ES-I3 (cell line): ENCODE data around the gene FAM13A.
"Not testable (repeated sequence)": the region's sequence is repeated elsewhere in the genome, so short reads cannot be mapped to it uniquely, and the experiment has no call there.

Source experiments
- H3K36me3 ChIP-seq: 2 replicates; pipeline ENCODE4 v1.6.1; 2013; ENCODE audit warnings: mild to moderate bottlenecking, low read length, control low read depth, moderate library complexity; ENCODE audit not compliant: insufficient read depth
- H3K4me1 ChIP-seq: 2 replicates; pipeline ENCODE4 v1.6.1; 2013; ENCODE audit warnings: mild to moderate bottlenecking, control low read depth, low read length; ENCODE audit not compliant: insufficient read depth
- H3K9ac ChIP-seq: 2 replicates; pipeline ENCODE4 v1.6.1; 2013; ENCODE audit warnings: low read depth, mild to moderate bottlenecking, low read length, moderate library complexity
- H3K9me3 ChIP-seq: 2 replicates; pipeline ENCODE4 v1.6.1; 2013; ENCODE audit warnings: mild to moderate bottlenecking, low read length, moderate library complexity; ENCODE audit not compliant: control insufficient read depth, insufficient read depth

FAM13A gene

DNA sequence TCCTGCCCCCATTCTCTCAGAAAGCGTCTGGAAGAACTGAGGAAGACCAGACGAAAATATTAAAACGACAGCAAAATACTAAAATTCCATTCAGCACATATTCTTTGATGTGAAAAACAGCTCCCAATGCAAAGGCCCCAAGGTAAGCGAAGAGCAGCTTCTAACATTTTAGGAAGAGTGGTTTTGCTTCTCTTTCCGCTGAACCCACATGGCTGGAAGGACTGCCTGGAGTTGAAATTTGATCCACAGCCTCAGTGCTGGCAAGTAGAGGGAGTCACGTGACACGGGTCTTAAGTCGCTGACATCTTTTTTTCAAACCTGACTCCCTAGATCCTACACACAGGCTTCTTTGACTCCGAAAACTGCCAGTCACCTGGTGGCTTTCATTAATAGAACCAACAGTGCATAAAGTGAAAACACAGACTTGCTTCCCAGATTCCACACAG lies at the start of gene FAM13A:
FAM13A (minus strand) TSS at position 233 of the 446 bp plus-strand sequence; CDS start at position 12, 221 bp downstream.
- peak within 1 kb of the TSS; percentile 73 for H3K9ac ChIP-seq
- H3K36me3 ChIP-seq: no peaks in the 10 kb centered on the region
- H3K9me3 ChIP-seq: no peaks in the 10 kb centered on the region
- H3K4me1 ChIP-seq: 0 out of 2 replicates have a peak, but pooled peaks cover 6% of the 10 kb centered on the region

DNA sequence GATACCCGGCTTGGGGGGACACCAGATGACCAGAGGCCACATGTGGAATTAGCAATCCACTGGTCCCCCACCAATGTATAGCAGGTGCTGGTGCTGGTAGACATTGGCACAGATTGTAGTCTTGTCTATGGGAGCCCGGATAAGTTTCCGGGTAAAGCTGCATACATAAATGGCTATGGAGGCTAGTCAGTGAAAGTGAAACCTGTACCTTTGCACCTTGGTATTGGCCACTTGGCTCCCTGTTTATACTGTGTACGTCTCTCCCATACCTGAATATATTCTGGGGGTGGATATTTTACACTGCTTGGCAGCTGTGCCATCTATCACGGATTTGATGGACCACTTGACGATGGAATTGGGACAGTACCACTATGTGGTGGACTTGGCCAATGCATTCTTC lies 48.7 kb upstream of the FAM13A start:
- no peak overlapping the region for H3K9ac ChIP-seq
- H3K9me3 ChIP-seq: peaks cover 2% of the 10 kb centered on the region; the same call in 1 of the 2 replicates
- no peaks in the 10 kb centered on the region for H3K36me3 ChIP-seq
- H3K4me1 ChIP-seq: no peaks in the 10 kb centered on the region; the same call in 1 of the 2 replicates

DNA sequence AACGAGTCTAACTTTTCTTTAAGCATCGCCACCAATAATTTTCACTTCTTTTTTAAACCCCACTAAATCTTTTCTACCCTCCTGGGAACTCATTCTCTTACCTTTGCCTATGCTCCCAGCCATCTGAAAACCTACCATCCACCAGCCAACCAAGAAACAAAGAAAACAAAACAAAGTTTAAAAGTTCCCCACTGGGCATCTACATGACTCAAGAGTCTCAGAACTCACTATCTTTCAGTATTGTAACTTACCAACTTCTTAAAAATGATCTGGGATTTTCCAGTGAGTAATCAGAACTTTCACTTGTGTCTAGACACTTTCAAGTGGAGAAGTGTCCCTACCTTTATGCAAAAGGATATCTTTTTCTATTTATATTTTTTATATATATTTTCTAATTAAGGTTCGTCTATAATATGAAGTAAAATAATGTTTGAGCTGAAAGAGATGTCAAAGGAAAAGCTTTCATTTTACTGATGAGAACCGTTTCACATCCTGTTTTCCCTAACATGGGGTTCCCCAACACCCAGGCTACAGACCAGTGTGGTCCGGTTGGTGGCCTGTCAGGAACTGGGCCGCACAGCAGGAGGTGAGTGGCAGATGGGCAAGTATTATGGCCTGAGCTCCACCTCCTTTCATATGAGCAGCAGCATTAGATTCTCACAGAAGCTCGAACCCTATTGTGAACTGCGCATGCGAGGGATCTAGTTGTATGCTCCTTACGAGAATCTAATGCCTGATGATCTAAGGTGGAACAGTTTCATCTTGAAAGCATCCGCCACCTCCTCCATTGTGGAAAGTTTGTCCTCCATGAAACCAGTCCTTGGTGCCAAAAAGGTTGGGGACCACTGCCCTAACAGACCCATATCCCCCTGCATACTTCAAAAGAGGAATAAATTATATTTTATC lies 44.5 kb upstream of the FAM13A start:
- H3K36me3 ChIP-seq: no peaks in the 10 kb centered on the region
- H3K4me1 ChIP-seq: no peaks in the 10 kb centered on the region
- no peak overlapping the region for H3K9ac ChIP-seq
- H3K9me3 ChIP-seq: no peaks in the 10 kb centered on the region; the same call in 1 of the 2 replicates

DNA sequence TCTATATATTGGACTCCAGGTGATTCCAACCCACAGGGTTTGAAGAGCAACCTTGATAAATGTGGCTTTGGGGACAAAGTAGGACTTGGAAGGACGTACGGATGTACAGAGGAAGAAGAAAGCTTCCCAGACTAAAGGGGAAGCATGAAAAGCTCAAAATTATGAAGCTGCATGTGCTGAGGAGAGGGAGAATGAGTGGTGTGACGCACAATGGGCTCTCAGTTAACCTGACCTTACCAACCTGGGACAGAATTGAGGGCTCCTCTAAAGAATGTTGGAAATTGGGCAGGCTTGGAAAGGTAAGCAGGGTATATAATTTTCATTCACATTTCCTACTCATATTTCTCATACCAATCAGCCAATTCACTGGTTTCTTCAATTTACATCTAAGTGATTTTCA lies 43.9 kb upstream of the FAM13A start:
- Histone ChIP-seq H3K36me3 (no peaks in the 10 kb centered on the region), H3K9ac (no peak overlapping the region), H3K9me3 (no peaks in the 10 kb centered on the region), H3K4me1 (no peaks in the 10 kb centered on the region)

DNA sequence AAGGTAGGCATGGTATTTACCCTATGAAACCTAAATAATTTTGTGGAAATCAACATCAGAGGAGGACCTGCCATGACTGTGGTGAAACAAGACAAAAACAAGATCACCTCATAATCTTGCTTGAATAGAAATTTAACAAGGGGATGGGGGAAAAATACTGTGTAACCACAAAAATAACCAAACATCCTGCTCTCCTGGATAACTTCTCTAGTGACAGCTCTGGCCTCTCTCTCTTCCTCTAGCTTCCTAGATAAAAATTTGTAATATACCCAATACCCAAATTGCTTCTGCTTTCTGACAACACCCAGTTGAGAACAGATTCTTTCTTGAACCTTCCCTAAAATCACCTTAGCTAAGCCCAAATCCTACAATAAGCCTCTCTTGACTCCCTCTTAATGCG lies 42.5 kb upstream of the FAM13A start:
- no peak overlapping the region for H3K9ac ChIP-seq
- H3K36me3 ChIP-seq: no peaks in the 10 kb centered on the region
- no peaks in the 10 kb centered on the region for H3K4me1 ChIP-seq
- H3K9me3 ChIP-seq: no peaks in the 10 kb centered on the region

DNA sequence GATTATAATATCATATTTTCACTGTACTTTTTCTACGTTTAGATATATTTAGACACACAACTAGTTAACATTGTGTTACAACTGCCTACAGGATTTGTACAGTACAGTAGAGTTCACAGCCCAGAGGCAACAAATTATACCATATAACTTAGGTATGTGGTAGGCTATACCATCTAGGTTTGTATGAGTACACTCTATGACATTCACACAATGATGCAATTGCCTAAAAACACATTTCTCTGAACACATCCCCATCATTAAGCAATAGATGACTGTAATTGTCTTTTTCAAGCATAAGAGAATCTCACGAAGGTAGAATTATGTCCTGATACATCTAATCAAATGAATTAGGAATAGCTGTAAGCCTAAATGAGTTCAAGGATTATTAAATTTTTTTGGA lies 42.0 kb upstream of the FAM13A start:
- Histone ChIP-seq H3K4me1 (no peaks in the 10 kb centered on the region), H3K36me3 (no peaks in the 10 kb centered on the region), H3K9ac (no peak overlapping the region), H3K9me3 (no peaks in the 10 kb centered on the region)

DNA sequence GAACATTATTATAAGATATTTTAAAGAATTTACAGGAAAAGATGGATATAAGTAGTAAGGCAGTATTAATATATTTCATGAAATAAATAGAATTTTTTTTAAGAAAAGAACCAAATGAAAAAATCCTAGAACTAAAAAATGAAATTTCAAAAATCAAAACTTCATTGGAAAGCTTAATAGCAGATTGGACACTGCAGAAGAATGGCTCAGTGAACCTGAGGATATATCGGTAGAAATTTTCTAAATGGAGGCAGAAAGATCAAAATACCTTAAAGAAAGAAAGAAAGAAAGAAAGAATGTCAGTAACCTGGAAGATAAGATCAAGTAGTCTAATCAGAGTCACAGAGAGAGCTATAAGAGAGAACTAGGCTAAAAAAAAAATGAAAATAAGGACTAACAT lies 21.3 kb upstream of the FAM13A start:
- no peaks in the 10 kb centered on the region for H3K4me1 ChIP-seq
- no peaks in the 10 kb centered on the region for H3K36me3 ChIP-seq
- H3K9me3 ChIP-seq: peaks cover 3% of the 10 kb centered on the region; the same call in 1 of the 2 replicates
- no peak overlapping the region for H3K9ac ChIP-seq

DNA sequence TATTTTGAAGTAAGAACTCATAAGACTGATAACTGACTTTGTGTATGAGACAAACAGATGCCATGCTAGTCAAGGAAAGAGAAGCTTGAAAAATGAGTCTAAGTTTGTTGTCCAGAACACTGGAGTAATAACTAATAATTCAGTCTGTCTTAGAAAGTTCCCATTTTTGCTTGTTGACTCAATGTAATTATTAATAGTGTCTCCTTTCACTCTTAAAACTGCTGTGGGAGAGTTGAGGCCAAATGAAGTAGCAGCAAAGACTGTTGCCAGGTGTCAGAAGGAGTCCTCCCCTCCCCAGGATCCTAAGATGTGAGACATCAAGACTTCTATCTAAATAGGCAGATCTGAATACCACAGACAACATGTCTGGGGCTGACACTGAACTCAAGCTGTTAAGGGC lies 20.8 kb upstream of the FAM13A start:
- Histone ChIP-seq H3K4me1 (no peaks in the 10 kb centered on the region), H3K36me3 (no peaks in the 10 kb centered on the region), H3K9me3 (peaks cover 3% of the 10 kb centered on the region; the same call in 1 of the 2 replicates), H3K9ac (no peak overlapping the region)

DNA sequence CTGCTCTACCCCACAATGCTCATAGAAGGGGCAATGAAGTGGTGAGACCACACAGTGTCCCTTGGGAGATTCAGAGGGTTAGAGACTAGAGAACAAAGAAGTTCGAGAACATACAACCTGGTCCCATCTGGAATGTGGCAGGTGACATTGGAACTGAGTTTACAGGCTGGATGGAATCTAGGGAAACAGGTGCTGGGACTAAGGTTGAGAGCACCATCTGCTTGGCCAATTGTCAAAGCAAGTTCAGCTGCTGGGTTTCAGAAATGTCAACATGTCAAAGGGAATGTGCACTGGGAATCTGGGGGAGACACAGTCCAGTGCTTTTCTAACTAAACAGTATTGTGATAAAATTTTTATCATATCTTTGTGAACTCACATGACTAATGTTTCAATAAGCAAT lies 15.9 kb upstream of the FAM13A start:
- Histone ChIP-seq H3K4me1 (no peaks in the 10 kb centered on the region), H3K36me3 (no peaks in the 10 kb centered on the region), H3K9me3 (peaks cover 3% of the 10 kb centered on the region; the same call in 1 of the 2 replicates), H3K9ac (no peak overlapping the region)

DNA sequence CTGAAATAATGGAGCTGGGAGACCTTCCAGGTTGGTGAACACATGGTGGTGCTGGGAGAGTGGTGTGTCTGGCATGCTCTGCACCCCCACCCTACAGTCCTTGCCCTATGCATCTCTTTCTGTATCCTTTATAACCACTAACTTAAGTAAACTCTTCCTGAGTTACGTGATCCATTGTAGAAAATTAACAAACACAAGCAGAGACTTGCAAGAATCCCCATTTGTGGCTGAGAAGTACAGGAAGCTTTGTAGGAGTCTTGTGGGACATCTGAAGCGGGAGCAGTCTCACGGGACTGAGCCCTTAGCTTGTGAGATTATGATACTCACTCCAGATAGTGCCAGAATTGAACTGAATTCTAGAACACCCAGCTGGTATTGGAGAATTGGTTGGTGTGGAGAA lies 14.3 kb upstream of the FAM13A start:
- Histone ChIP-seq H3K36me3 (no peaks in the 10 kb centered on the region), H3K9ac (no peak overlapping the region), H3K9me3 (no peaks in the 10 kb centered on the region), H3K4me1 (no peaks in the 10 kb centered on the region)

DNA sequence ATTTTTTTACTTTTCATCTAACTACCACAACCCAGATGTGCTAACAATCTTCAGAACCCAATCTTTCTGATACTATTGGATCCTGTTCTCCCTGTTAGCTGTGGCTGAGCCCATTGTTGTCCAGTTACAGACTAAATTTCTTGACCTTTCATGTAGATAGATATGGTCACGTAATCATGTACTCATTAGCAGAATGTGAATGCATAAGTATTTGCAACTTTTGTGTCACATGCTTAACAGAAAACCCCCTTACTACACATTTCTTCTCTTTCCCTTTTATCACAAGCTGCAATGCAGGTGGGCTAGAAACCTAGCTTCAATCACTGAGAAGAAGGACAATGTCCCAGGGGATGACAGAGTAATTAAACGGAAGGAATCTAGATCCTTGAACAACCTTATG lies 13.1 kb upstream of the FAM13A start:
- Histone ChIP-seq H3K9ac (no peak overlapping the region), H3K36me3 (no peaks in the 10 kb centered on the region)

DNA sequence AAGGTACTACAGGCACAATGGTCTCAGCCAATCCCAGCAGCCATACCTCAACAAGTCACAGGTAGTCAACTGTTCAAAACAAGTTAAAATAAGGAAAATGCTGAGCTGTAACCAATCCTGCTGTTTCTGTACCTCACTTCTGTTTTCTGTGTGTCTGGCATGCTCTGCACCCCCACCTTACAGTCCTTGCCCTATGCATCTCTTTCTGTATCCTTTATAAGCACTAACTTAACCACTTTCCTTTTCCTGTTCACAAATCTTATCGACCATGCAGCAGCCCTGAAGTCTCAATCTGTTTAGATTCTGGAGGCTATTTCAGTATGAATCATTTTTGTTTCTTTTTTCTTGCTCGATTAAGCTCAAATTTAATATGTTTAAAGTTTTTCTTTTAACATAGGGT lies 12.5 kb upstream of the FAM13A start:
- Histone ChIP-seq H3K9me3 (peaks cover 11% of the 10 kb centered on the region; the same call in 1 of the 2 replicates), H3K9ac (no peak overlapping the region), H3K36me3 (no peaks in the 10 kb centered on the region), H3K4me1 (no peaks in the 10 kb centered on the region)

More for the DNA sequence above, 13.1 kb upstream of the FAM13A start:
- Histone ChIP-seq H3K9me3 (0 out of 2 replicates have a peak, but pooled peaks cover 11% of the 10 kb centered on the region), H3K4me1 (no peaks in the 10 kb centered on the region)

DNA sequence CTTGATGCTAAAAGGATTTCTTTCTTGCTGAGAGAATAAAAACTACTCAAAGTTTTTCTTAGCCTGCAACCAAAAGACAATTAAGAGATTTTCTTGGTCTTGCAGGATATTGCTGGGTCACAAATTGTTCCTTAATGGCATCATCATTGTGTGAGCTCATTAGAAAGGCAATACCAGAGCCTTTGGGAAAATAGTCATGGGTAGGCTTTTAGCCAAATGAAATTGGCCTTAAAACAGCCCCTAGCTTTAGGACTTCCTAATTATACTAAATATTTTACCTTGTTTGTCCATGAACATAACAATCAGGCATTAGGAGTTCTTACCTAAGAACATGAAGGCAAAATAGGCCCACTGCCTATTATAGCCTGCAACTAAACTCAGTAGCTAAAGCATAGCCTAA lies 10.4 kb upstream of the FAM13A start:
- Histone ChIP-seq H3K9ac (no peak overlapping the region), H3K9me3 (peaks cover 11% of the 10 kb centered on the region; the same call in 1 of the 2 replicates), H3K4me1 (no peaks in the 10 kb centered on the region), H3K36me3 (no peaks in the 10 kb centered on the region)

DNA sequence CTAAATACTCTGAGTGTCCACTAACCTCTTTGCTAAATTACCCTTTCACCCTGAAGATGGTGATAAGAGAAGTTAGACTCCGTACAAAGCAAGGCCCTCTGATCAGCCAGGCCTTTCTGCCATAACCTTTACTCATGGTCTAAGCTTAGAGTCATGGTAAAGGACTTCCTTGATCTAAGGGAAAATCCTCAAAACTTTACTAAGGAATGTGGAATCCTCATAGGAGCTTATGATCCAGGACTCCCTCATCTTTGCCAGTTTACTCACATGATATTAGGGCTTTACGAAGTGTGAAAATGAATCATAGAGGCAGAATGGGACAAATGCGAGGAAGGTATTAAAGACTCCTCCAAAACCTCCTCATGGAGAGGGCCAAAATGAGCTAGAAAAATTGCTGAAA lies 7.9 kb upstream of the FAM13A start:
- Histone ChIP-seq H3K9ac (no peak overlapping the region), H3K36me3 (no peaks in the 10 kb centered on the region), H3K4me1 (no peaks in the 10 kb centered on the region), H3K9me3 (peaks cover 11% of the 10 kb centered on the region; the same call in 1 of the 2 replicates)

DNA sequence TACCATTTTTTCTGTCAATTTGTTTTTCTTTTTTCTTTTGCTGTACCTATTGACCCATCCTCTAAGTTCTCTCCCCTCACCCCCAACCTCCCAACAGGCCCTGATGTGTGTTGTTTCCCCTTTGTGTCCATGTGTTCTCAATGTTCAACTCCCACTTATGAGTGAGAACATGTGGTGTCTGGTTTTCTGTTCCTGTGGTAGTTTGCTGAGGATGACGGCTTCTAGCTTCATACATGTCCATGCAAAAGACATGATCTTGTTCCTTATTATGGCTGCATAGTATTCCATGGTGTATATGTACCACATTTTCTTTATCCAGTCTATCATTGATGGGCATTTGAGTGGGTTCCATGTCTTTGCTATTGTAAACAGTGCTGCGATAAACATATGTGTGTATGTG lies 859 bp upstream of the FAM13A start:
- not testable (repeated sequence) for H3K36me3 ChIP-seq, H3K9ac ChIP-seq, H3K4me1 ChIP-seq, H3K9me3 ChIP-seq
